GM21423 (cell line): Measurements from ENCODE around the gene CACNA1B.
"Not testable (repeated sequence)": the region's sequence is repeated elsewhere in the genome, so short reads cannot be mapped to it uniquely, and the experiment has no call there.

Experiments
- ATAC-seq: cut with Tn5 transposase; IDR thresholded peaks from one replicate; pipeline ENCODE4 v1.9.1; 2021; ENCODE audit warnings: mild to moderate bottlenecking, moderate library complexity; ENCODE audit not compliant: unreplicated experiment

The CACNA1B gene

DNA sequence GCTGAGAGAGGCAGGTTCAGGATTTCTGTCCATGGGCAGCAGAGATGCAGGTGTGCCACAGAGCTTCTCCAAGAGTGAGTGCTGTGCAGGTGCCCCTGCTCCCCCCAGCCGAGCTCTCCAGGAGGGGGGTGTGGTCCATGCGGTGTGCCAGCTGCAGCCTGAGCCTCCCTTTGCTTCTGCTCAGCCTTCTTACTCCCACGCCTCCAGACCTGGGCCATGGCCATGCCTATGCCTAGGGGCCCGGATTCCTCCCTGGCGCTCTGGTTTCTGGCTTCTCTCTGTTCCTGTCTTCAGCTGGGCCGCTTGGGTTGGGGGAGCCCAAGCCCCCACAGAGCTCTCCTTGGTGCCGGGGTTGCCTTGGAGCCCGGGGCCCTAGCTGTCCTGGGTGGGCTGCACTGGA, 133.3 kb downstream of the CACNA1B start:
- no peak for ATAC-seq

DNA sequence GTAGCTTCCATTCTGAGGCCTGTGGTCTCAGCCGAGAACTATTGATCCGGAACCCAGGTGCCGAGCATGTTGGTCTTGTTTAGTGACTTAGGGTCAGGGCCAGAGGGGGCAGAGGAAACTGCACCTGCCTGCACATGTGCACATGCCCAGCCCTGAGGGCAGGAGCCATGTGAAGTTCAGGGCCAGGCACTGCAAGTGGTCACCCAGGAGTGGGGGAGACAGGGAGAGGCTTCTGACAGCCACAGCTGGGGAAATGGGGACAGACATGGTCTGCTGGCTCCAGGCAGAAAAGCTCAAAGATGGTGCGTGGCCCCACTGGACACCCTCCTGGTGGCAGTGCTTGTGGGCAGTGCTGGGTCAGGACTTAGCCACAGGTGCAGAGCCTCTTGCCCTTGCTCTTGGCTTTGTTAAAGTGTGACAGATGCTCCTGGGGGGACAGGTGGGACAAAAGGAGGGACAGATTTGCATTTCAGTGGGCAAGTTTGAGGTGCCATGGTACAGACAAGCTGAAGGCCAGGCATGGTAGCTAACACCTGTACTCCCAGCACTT, 134.4 kb downstream of the CACNA1B start:
- ATAC-seq = no peak

DNA sequence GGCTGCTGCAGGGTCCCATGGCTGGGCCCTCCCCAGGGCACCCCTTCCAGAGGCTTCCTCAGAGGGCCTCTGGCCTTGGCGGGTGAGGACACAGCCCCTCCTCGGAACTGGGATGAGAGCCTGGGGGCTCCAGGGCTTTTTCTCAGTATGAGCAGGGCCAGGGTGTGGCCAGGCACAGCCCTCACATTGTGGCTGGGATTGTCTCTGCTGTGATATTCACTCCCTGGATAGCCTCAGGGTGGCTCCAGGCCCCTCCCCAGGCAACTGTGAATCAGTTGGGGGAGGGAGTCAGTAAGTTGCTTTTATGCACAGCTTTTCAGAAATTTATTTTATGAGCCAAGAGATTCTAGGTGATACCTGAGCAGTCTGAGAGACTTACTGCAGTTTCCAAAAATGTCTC, 135.7 kb downstream of the CACNA1B start:
- ATAC-seq = no peak

DNA sequence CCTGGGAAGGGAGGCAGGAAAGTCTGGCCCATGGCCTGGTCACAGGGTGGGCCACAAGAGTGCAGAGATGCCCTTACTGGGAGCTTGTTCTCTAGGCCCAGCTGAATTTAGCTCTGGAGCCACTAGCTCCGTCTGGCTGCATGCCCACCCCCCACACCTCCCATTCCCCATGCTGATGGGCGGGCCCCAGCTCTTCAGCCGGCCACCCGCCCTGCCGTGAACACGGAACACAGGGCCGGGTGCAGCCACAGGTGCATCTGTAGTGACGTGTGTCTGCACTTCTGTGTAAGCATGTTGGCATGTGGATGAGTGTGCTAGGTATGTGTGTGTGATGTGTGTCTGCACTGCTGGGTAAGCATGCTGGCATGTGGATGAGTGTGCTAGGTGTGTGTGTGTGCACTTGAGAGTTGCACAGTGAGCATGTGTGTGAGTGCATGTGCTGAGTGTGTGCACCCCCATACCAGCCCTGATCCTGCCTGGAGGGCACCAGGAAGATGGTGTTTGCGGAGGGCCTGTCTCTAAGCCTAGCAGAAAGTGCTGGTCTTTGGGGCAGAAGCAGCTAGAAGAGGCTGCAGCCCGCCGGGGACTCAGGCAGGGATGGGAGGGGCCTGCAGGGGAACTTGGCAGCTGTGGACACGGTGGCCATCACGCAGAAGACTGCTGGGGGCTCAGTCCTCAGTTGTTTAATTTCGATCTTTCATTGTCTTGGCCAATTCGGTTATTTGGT, 136.4 kb downstream of the CACNA1B start:
- no peak for ATAC-seq

DNA sequence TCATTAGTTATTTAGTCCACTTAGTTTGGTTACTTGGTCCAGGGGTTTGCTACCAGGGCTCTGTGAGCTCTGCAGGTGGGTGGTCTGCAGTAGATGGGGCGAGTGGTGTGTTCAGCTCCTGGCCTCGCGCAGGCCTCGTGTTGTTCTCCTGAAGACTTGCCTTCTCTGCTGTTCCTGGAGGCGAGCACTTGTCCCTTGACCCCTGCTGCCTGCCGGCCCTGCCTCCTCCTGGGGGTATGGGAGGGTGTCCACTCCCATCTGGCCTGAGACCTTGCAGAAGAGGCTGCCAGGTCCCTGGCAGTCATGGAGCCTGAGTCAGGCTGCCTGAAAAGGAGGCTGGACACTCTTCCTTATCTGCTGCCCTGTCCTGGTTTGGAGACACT, 137.0 kb downstream of the CACNA1B start:
- no peak for ATAC-seq

DNA sequence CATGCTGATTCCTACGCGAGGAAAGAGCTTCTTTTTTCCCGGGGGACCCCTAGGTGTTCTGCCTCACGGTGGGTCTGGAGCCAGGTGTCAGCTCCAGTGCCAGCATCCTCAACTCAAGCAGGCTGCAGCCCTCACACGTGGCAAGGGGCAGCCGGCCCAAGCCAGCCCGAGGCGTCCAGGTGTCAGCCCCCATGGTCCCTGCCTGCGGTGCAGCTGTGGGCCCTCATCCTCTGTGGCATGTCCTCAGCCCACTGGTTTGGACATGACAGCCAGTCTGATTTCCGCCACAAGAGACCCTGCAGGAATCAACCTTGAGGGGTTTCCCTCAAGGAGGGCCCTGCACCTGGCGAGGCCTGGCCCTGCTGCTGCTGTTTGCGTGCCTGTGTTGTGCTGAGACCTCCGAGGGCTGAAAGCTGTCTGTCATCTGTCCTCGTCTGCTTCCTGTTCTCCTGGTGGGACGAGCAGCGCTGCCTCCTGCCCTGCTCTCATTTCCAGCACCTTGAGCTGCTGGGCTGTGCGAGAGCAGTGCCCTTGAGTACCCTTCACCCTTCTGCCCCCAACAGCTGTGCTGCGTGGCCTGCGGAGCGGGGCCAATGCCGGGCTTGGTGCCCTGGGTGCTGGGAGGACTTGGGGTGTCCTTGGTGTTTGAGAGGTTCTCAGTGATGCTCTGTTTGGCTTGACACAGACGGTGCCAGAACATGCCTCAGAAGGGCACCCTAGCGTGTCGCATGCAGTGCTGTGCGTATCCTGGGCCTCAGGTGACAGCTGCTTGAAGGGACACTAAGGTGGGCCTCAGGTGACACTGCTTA, 137.6 kb downstream of the CACNA1B start:
- ATAC-seq = no peak

DNA sequence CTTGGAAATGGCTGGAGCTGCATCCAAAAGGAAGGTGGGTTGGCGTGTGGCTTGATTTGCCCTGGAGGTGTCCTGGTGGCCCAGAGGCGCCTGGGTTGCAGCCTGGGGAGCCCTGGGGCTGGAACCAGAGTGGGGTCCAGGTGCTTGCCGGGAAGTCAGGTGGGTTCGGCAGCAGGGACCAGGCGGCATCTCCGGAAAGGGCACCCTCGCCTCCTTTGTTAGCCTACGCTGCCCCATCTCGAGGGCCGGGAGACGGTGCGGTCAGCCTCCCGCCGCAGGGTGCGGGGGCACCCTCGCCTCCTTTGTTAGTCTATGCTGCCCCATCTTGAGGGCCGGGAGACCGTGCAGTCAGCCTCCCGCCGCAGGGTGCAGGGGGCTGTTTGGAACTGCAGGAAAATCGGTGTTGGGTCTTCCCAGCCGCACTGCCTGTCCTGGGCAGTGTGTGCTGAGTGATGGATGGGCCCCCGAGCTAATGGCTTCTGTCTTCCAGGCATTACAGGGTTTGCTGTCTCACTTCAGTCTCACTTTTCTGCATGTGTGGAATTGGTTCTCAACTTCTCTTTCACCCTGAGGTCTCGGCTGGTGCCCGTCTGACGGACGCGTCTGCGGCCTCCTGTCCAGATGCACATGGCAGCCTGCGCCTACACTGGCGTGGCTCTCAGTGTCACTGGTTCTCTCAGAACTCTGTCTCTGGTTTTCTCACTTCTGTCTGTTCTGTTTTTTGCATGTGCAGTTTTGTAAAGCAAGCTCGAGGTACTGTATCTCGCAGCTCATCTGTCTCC, 139.0 kb downstream of the CACNA1B start:
- no peak for ATAC-seq

DNA sequence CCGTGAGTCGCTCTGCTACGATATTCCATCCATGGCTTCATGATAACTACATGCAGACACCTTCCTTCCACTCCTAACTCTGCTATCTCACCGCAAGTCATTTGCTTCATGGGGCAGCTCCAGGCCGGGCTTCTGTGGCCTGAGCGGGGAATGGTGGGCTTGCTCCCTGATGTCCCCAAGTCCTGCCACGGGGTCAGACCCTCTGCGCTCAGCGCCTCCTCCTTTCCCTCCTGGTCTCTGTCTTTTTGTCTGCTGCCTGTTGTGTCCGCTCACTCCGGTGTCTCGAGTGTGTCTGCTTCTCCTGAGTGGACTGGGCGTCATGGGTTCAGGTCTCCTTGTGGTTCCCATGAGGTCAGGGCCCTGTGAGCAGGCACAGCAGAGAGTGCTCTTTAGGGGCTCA, 139.6 kb downstream of the CACNA1B start:
- ATAC-seq = no peak

DNA sequence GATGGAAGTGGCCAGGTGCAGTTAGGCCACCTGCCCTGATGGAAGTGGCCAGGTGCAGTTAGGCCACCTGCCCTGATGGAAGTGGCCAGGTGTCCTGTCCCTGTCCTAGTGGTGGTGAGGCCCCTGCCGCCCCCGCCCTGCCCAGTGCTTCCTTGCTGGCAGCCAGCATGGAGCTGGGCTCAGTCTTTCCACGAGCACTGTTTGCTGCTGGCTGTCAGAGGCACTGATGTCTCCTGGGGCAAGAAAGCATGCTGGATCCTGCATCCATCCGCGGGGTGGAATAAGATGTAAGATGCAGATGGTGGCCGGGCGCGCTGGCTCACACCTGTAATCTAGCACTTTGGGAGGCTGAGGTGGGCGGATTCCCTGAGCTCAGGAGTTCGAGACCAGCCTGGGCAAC, 141.9 kb downstream of the CACNA1B start:
- not testable (repeated sequence) for ATAC-seq

DNA sequence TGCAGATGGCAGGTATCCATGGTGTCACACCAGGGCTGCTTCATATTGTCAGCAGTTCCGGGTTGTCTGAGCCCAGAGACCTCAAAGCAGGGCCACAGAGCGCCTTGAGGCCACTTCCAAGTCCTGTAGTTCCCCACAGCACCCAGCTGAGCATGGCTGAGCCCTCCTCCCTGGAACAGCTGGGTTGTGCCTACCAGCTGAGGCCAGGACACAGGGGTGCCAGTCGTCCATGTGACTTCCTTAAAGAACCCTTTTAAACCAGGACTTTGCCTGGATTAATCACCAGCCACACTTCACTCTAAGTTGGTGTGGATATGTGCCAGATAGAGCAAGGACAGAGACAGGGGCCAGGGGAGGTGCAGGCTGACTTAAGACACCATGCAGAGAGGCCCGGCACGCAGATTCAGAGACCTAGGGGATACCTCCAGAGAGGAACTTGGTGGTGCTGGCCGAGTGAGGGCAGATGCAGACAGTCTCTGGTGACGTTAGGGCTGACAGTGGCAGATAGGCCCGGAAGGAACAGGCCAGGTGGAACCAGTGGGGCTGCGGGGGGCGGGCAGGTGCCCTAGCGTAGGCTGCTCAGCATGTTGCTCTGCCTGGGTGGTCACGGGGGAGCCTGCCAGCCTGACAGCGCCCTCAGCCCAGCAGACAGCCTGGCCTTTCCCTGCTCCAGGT, 142.7 kb downstream of the CACNA1B start:
- no peak for ATAC-seq

DNA sequence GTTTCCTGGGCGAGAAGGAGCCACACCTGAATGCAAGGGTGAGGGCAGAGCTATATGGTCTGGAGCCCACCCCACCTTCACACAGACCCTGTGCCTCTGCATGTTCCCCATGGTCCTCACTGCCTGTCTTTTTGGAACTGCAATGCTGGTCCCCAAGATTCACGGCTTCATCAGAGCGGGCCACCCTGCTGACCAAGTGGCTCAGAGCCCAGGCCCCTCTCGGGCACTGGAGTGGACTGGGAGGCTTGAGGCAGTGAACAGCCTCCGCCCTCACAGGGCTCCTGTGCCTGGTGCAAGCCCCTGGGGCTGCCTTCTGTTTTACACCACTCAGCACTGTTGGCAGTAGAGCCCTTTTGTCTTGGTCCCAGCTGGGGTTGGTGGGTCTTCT, 143.2 kb downstream of the CACNA1B start:
- ATAC-seq = no peak

DNA sequence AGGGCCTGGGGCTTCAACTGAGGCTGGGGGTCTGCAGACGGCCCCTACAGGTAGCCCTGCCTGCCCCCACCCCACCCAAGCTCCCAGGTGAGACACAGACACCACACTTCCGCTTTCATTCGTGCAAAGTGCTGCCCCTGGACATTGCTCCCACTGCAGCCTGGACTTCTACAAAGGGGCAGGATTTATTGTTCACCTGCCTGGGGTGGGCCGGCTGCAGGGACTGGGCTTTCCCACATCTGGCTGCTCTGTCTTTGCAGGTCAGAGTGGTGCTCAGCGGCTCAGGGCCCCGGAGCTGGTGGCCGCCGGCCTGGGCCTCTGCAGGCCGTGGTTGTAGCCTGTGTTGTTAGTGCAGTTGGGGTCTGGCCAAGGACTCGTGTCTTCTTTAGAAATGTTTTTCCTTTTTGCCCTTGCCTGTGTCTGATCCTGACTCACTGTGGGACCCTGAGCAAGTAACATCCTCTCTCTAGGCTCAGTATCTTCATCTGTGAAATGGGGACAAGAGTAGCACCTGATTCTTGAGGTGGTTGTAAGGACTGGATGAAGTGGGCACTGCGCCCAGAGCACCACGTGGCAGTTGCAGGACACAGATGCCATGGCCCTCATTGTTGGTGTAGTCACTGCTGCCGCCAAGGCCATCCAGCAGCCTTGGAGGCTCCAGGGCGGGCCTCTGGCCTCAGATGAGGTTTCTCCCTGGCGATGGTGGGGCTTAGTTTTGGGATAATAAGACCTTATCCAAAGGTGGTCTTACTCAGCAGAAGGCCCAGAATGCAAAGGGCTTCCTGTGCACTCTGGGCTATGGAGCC, 143.9 kb downstream of the CACNA1B start:
- ATAC-seq = no peak

DNA sequence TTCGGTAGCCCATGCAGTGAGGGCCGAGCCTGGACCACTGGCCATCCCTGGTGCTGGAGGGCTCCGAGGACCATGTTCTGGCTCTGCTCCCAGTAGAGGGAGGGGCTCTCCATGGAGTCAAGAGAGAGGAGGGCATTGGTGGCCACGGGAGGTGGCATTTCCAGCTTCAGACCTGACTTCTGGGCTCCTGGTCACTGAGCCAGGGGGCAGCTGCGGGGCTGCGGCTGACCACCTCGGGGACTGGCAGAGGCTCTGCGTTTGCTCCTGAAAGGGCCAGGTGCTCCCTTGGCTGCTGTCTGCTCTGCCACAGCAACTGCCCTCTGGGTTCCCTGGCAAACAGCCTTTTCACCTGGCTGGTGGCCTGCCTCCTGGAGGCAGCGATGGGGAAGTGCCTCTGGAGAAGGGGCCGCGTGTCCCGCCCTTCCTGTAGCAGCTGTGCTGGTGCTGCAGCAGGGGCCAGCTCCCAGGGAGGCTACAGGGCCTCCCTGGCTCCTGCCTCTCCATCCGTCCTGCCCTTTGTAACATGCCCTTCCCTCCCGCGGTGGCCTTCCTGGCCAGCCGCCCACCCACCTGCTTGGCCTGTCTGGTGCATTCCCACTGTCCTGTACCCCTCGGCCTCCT, 144.6 kb downstream of the CACNA1B start:
- no peak for ATAC-seq

DNA sequence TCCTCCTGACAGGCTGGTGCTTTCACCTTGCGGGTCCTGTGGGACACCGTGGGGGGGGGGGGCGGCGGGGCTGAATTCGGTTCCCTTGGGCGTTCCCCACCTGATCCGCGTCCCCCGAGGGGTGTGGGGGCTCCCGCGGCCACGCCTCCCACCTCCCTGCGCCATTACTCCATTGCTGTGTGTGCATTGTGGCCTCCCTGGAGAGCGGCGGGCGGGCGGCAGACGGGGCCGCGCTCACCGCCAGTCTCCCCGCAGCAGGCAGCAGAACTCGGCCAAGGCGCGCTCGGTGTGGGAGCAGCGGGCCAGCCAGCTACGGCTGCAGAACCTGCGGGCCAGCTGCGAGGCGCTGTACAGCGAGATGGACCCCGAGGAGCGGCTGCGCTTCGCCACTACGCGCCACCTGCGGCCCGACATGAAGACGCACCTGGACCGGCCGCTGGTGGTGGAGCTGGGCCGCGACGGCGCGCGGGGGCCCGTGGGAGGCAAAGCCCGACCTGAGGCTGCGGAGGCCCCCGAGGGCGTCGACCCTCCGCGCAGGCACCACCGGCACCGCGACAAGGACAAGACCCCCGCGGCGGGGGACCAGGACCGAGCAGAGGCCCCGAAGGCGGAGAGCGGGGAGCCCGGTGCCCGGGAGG, 145.3 kb downstream of the CACNA1B start:
- no peak for ATAC-seq

DNA sequence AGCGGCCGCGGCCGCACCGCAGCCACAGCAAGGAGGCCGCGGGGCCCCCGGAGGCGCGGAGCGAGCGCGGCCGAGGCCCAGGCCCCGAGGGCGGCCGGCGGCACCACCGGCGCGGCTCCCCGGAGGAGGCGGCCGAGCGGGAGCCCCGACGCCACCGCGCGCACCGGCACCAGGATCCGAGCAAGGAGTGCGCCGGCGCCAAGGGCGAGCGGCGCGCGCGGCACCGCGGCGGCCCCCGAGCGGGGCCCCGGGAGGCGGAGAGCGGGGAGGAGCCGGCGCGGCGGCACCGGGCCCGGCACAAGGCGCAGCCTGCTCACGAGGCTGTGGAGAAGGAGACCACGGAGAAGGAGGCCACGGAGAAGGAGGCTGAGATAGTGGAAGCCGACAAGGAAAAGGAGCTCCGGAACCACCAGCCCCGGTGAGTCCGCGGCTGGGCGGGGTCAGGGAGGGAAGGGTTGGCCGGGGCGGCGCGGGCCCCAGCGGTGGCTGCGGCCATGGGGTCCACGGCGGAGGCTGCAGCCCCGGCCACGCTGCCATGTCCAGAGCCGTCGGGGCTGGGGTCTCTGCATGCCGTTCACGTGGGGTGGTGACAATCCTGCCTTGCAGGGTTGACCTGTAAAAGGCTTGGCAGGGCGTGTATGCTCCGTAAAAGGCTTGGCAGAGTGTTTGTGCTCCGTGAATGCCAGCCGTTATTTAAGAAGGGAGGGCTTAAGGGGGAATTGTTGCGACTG, 146.0 kb downstream of the CACNA1B start:
- ATAC-seq = no peak

DNA sequence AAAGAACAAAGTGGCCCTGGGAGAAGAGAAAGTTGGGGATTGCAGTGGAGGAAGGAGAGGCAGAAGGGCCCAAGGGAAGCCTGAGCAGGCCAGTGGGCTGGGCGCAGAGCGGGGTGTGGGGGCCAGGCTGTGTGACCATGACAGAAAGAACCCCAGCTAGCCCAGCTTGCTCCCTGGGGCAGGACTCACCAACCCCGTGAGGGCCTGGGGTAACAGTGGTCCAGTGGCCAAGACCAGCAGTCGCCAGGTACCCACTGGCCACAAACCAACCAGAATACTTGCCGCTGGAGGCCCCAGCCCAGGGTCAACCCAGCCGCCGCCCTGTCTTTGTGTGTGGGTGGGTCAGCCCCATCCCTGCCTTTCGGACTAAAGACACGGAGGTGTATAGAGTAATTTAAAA, 146.5 kb downstream of the CACNA1B start:
- no peak for ATAC-seq

DNA sequence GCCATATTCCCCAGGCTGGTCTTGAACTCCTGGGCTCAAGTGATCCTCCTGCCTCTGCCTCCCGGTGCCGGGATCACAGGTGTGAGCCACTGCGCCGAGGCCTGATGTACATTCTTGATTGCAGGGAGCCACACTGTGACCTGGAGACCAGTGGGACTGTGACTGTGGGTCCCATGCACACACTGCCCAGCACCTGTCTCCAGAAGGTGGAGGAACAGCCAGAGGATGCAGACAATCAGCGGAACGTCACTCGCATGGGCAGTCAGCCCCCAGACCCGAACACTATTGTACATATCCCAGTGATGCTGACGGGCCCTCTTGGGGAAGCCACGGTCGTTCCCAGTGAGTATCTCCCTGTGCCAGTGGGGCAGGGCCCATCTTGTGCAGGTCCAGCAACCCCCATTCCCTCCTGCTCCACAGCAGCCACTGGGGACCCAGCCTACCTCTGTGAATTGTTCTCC, 147.3 kb downstream of the CACNA1B start:
- no peak for ATAC-seq

DNA sequence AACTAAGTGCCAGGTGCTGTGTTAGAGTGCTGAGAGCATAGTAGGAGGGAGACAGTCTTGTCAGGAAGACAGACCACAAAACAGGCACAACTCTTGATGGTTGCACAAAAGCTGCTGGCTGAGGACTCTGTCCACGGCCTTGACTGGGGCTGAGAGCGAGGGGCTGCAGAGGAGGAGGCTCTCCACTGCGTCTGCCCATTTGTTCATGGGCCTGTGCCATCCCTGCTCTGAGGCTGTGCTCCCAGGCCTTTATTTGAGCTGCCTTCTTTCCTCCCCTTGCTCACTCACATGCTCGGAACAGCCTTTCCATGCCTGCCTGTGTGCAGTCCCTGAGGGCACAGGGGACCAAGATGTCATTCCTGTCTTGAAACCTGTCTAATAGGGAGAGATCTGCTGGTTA, 147.8 kb downstream of the CACNA1B start:
- ATAC-seq = no peak
